T-helper 2 cell treated with Interferon-gamma antibody and Interleukin-4, amounts not matched to agents 100 ng/mL and 5 ng/mL, for 36 hours (primary cell): ENCODE data around the gene PCBP3. TPM values are rescaled to one million over a fixed set of nuclear protein-coding genes. Genes with fewer than 3 reads are reported as not detected.
"Not testable (repeated sequence)": the region's sequence is repeated elsewhere in the genome, so short reads cannot be mapped to it uniquely, and the experiment has no call there.

Source experiments
- intact Hi-C: fragments of 100-400 bp; cut with micrococcal nuclease; formaldehyde crosslinking; loops from one replicate; pipeline ENCODE4 v1.15.1; 2023
- total RNA-seq: library from RNA; stranded (reverse); gene quantifications from 2 replicates; pipeline ENCODE4 v1.2.3, GENCODE V29; 2022

PCBP3 gene
- total RNA-seq, 1 donor from 2014 or later: 5.1 TPM

DNA sequence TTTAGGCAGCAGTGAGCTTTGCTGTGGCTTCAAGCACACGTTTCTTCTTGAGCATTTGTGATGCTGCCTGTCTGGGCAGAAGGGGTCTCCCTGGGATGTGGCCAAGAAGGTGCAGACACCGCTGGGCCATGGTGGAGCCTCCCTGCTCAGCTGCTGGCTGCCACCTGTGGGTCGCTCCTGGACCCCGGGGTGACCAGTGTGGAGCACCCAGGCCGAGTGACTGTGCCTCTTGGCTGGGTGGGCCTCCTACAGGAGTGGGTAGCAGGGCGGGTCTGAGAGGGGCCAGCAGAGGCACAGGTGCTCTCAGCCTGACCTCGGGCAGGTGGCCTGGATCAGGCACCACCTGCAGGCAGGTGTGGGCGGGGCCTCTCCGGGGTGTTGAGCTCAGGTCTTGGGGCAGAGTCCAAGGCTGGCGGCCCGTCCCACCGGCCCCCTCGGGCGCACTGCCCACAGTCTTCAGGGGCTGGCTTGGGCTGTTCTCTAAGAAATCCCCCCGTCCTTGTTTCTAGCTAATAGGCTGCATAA lies 296.1 kb downstream of the PCBP3 start:
- intact Hi-C loops: no loop called here

DNA sequence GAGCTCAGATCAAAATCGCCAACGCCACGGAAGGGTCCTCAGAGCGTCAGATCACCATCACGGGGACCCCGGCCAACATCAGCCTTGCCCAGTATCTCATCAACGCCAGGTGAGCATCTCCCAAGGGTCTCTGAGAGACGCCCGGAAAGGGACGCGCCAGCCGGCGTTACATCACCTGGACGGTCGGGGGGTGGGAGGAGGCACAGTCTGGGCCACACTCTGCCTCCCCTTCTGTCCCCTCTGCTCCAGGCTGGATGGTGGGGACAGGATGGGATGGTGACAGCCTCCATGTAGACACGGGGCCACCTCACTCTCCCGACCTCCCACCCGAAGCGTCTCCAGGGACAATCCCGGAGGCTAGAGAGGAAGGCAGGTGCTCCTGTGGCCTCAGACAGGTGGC lies 296.6 kb downstream of the PCBP3 start:
- intact Hi-C loops: no loop called here

DNA sequence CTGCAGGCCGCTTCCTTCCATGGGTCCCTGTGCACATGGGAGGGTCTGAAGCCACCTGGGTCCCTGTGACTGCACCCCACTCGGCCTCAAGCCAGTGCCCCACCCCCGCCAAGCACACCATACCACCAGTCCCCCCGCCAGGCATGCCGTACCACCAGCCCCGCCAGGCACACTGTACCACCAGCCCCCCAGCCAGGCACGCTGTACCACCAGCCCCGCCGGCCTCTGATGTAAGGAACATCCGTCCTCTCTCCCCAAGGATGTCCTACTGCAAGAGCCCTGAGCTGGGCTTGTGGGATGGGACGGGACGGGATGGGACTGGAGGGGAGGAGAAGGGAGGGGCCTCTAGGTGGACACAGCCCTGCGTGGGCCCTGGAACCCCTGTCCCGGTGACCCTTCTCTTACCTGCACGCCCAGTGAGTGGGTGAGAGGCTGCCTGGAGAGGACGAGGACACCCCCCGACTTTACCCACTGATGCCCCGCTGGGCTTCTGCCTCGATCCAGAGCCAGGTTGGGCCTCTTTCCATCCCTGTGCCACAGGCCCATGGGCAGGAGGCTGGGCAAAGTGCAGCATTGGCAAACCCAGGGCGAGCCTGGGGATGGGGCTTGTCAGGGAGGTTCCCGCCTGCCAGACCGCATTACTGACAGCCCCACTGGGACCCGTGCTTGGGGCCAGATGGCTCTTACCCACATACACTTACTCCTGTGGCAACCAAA lies 297.3 kb downstream of the PCBP3 start:
- intact Hi-C loops: no loop called here

DNA sequence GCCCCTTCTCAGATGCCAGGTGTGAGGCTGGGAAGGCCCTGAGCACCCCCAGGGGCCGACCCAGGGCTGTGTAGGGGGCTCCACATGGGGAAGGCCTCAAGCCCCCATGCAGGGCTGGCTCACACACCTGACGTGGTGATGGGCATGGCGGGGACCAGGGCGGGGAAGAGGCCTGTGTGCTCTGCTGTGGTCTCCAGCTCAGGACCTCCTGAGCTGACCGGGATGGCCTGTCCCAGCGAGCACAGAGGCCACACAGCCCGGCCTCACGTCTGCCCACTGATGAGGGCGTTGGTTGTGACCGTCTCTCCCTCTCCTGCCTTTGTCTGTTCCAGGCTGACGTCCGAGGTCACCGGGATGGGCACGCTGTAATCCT lies 297.8 kb downstream of the PCBP3 start:
- intact Hi-C loops: no loop called here

DNA sequence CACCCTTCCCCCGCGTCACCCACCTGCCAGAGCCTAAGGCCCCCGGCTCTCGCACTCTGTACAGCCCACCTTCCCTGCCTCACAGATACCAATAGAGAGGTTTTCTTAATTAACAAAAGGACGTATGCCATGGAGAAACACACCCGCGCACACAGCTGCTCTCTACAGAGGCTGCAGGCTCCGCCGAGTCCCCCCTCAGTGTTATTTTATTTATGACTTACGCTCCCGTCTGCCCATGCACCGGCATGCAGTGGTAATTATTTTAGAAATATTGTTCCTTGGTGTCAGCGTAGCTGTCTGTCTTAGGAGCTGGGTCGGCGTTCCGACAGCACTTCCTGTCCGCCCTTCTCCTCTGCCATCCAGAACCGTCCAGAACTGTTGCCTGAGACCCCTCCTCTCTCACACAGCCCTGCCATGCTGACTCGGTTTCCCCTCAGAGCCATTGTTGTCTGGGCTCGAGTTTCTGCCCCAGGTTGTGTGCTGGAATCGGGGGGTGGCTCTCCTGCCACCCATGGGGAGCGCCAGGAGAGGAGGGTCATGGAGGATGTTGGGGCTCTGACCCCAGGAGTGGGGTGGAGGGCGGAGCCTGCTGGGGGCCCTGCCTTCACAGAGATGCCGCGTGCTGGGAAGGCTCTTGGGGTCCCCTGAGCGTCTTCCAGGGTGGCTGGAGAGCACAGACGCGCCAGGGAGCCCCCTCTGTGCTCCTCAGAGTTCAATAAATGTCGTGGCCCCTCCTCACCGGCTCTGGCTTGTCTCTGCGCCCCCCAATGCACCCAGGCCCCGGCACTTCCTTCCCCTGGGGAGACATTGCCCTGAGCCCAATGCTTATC lies 298.4 kb downstream of the PCBP3 start:
- intact Hi-C loops: no loop called here

DNA sequence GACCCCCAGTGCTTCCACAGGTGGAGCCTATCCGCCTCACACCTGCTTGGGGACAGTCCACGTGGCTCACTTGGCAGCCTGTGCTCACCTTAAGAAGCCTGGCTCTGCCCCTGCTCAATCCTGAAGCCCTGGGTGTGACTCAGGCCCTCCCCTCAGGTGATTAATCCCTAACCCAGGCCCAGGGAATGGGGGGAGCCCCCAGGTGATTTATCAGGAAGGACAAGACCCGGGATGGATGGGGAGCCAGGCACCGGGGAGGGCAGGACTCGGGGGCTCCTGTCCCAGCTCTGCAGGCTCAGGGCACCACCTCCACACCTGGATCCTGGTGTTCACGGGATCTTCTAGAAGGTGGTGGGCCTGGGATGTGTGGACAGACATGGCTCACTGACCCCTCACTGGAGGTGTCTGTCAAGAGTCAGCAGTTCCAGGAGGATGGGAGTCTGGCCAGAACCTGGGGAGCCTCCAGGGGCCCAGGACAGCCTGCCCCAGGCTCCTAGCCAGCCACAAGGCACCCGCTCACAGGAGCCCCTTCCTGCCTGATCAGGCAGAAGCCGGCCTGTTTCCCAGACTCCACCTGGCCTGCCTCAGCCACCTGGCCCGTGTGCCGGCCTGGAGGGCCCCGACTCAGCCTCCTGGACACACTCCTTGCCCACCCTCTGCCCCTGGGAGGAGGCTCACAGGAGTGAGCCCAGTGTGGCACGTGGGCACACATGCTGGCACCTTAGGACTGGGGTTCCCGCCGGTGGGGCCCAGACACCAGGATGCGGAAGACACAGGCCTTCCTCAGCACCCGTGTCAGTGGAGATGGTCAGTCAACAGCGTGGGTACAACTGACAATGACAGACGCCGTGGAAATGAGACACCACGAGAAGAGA lies 299.5 kb downstream of the PCBP3 start:
- intact Hi-C loops: no loop called here

DNA sequence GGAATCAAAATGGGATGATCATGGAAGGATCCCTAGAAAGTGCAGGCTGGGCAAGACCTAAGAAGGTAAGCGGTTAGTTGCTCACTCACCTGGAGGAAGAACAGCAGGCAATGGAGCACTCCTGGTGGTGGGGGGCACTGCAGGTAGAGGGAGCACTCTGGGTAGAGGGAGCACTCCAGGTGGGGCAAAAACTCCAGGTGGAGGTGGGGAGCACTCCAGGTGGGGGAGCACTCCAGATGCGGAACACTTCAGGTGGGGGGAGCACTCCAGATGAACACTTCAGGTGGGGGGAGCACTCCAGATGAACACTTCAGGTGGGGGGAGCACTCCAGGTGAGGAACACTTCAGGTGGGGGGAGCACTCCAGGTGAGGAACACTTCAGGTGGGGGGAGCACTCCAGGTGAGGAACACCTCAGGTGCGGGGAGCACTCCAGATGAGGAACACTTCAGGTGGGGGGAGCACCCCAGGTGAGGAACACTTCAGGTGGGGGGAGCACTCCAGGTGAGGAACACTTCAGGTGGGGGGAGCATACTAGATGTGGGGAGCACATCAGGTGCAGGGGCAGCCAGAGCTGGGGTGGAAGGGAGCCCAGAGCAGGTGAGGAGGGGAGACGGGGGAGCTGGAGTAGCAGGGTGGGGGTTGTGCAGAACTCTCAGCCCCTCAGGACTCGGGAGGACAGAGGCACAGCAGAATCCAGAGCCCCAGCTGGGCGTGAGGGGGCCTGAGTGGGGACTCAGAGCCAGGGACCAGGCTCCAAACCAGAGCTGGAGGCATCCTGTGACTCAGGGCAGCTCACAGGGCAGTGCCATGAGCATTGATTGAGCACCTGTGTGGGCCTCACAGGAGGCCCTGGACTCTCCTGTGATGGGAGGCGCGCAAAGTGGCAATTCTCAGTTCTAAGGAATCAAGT lies 300.4 kb downstream of the PCBP3 start:
- intact Hi-C loops: no loop called here

DNA sequence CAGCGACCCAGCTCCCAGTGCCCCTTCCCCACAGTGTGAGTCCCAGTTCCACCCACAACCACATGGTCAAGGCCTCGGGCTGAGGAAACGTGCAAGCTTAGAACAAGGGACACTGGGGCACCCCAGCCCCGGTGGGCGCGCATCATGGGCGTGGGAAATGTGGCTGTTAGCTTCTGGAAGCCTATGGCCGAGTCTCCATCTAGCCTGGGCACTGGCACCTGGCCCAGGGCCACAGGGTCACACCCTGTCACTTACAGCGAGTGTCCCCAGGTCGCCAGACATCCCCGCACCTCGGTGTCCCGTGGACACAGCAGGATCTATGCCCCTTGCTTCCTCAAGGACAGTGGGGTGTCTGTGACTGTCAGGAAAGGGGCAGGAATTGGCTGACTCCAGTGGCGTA lies 301.1 kb downstream of the PCBP3 start:
- intact Hi-C loops: no loop called here

DNA sequence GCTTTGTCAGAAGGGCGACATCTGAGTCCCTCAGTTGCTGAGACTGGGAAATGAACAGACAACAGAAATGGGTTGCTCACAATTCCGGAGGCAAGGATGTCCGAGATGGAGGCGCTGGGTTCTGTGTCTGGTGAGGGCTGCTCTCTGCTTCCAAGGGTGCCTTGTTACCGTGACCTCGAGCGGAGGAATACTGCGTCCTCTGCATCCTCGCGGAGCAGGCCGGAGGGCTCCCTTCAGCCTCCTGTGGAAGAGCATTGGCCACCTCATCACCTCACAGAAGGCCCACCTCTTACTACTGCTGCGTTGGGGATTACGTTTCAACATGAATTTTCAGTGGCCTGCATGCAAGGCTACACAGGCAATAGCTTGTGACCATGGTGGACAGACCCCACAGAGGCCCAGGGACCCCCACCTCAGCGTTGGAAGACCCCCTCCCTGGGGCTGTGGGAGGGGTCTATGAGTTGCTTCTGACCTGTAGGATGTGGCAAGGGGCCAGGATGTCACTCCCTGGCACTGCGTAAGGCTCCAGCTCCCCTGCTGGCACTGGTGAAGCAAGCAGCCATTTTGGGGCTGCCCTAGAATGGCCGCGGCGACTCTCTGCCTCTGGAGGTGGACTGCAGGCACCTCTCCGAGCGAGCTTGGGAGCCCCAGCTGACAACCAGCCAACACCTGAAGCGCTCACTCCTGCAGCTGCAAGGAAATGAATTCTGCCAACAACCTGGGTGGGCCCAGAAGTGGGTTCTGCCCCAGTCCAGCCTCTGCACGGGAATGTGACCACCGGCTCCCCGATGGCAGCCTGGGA lies 301.7 kb downstream of the PCBP3 start:
- intact Hi-C loops: no loop called here

DNA sequence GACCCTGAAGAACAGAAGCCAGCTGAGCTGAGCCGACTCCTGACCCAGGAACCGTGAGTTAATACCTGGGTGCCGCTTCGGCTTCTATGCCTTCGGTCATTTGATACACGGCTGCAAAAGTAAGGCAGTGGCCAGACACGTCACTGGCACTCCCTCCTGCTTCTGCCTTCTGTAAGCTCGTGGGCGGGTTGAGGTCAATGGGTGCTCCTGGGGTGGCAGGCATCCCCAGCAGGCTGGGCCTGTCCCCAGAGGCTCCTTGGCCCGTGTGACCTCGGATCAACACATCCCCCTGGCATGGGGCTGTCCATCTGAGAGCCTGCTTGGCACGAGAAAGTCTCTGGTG lies 302.3 kb downstream of the PCBP3 start:
- intact Hi-C loops: no loop called here

DNA sequence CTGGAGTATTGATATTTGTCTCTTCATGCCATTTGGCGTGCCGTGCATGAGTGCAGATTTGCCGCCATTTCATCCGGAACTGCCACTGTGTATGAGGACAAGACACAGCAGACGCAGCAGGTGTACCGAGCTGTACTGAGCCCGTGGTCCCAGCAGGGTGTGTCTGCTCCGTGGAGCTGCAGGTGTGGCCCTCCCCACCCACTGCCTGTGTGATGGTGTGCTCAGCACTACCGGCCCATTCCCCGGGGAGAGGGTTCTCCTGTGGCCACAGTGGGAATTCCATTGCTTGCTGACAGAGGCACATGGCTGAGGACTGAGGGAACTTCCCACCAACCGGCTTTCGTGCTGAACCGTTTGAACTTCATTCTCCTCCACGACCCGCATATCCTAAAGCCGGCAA lies 303.8 kb downstream of the PCBP3 start:
- intact Hi-C loops: no loop called here

DNA sequence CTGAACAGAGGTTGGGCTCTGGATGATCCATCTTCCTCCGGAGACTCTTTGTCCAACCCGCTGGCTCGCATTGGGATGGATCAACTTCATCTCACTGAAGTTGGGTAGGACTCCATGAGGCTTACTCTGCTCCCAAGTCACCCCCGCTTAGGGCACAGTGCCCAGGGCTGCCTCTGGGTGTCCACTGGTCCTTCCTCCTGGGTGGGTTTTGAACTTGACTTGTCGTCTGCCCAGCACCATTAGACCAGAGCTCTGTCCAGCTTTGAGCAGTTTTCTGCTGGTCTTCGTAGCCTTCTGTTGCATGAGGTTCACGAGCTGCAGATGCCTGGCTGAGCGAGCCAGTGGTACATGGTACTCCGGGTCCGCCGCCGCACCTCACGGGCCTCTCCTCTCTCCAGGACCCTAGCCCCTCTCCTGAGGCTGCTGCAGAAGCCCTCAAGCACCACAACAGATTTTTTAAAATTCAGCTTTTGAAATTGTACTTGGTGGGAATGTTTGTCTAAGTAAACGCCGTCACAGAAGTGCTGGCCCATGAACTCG lies 304.3 kb downstream of the PCBP3 start:
- intact Hi-C loops: no loop called here

DNA sequence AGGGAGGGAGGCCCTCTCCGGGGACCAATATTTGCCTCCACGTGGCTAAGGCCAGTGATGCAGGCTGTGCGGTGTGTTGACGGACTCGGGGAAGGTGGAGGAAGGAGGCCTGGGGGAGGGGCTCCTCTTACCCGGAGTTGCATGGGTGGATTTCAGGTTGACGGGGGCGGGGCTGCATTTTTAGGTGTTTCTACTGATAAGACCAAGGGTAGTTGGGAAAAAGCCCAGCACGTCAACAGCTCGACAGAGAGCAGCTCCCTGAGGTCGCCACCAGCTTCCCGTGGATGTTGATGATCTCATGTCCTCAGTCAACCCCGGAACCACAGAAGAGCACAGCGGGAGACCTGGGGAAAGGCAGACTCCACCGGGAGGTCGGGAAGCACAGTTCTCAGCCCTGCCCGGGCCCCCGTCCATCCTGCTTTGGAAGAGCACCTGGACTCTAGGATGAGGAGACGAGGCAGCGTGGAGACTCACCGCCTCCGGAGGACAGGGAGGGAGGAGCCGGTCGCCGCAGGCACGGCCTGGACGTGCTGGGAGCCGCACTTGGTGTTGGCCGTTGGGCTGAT lies 305.1 kb downstream of the PCBP3 start:
- intact Hi-C loops: no loop called here

DNA sequence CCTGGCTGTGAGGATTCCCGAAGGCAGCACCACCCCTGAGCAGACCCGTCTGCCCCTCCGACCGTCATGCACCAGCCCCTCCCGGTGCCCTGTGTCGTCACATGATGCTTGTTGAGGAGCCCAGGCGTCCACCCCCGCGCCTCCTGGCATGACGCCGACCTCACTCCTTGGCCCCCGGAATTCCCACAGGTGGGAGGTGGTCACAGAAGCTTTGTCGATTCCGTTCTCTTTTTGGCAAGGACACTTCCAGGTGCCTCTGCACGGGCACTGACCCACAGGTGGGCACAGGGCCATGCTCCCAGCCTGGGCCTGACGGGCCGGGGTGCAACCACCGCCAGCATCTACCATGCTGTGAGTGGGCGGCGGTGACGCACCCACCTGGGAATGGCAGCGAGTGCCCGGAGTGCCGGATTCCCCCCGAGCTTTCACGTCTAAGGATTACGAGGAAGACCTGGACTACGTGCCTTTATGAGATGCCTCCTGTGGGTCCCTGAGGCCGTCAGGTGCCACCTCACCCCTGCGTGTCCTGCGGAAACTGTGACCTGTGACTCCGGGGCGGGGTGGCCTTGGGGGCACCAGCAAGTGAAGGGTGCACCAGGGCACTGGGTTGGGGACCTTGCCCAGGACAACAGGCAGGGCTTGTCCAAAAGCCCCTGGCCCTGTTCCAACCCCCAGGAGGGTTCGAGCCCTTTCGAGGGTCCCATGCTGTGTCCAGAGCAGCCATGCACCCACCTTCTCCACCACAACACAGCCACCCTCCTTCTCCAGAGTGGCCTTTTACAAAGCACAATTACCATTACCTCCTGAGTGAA lies 306.6 kb downstream of the PCBP3 start:
- intact Hi-C loops: no loop called here

DNA sequence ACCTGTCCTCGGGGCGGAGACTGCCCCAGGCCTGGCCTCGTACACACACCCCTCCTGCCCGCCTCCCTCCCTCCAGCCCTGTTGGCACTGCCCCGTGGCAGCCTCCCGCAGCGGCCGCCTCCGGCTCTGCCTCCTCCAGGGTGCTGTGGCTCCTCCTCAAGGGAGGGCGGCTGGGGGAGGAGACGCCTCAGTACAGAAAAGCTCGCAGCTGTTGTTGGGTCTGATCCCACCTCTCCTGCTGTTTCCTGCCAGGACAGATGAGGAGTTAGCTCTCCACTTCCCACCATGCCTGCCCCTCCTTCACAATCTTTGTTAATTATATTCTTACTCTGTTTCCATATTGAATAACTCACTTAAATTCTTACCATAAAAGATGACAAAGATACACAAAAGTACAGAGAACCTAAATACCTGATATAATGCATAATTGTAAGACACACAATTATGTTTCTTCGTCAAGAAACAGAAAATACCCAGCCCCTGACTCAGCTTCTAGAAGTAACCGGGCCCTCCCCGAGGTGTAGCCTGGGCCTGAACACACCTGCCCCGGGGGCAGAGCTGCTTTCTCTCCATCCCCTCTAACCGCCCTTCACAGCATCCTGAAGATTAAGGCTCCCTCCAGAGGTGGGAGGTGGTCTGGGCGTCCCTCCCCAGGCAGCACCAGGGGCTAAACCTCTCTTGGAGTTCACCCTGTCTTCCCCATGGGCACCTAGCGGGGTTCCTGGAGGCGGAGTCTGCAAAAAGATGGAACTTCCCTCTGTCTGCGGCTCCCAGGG lies 307.4 kb downstream of the PCBP3 start:
- intact Hi-C loops: no loop called here

DNA sequence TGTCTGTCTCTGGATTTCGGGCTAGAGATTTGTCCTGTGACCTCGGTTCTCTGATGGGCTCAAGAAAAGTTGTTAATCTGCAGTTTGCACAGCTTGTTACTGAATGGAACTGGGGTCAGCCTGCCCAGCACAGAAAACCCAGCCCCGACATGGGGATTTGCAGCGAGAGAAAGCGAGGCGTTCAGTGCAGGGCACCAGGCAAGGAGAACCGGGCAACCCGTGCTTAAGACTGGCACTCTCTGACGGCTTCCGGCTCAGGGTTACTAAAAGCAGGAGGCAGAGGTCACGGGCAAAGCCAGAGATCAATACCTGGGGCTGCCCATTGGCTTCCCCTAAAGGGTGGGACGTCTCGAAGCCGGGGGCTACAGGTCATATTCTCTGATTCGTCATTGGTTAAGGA lies 308.2 kb downstream of the PCBP3 start:
- intact Hi-C loops: no loop called here

DNA sequence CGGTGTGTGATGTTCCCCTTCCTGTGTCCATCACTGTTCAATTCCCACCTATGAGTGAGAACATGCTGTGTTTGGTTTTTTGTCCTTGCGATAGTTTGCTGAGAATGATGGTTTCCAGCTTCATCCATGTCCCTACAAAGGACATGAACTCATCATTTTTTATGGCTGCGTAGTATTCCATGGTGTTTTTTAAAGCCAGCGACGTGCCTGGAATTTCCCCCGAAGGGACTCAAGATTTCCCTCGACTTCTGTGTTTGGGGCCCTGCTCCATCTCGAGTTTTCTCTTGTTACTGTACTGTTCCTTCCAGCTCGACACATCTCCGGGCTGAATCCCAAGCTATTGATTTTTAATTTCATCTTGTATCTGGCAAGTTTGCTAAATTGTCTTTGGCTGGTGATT lies 309.0 kb downstream of the PCBP3 start:
- intact Hi-C loops: not testable (repeated sequence)

DNA sequence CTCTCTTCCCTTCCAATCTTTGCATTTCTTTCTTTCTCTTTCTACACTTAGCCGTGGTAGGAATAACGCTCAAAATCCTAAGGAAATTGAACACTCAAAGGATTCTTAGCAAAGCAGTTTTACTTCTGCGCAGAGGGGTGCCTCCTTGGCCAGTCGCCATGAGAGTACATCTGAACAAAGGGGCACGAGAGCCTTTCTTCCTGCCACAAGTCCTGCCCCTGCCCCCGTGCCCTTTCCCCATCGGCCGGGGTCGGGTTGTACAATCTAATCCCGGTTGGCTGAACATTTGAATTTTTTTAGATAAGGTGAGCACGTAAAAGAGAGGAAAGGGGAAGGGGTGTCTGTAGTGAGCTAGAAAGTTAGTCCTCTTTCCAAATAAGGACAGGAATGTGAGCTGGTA lies 309.4 kb downstream of the PCBP3 start:
- intact Hi-C loops: no loop called here
